ENCODE results near the gene PMEPA1.

Gene PMEPA1

GRCh38 chr20:57654998-57655808 lies 54.6 kb downstream of the PMEPA1 start:
- H3K4me3 ChIP-seq (ENCODE audit: control insufficient read depth, low read depth, low read length): no peak overlapping the region
- no peak for TF ChIP-seq CTCF (conservative IDR thresholded peaks at IDR 0.05; ENCODE audit: control insufficient read depth, insufficient read depth, low read depth, low read length)
- no peak for DNase-seq (ENCODE audit: low read depth)

GRCh38 chr20:57654363-57654997 lies 55.3 kb downstream of the PMEPA1 start:
- peak; percentile 92 for TF ChIP-seq CTCF (conservative IDR thresholded peaks at IDR 0.05; ENCODE audit: control insufficient read depth, insufficient read depth, low read depth, low read length)
- peak; percentile 55 for DNase-seq (ENCODE audit: low read depth)
- H3K4me3 ChIP-seq (ENCODE audit: control insufficient read depth, low read depth, low read length): no peak overlapping the region

- TF ChIP-seq CTCF (conservative IDR thresholded peaks at IDR 0.05; ENCODE audit: control insufficient read depth, insufficient read depth, low read depth, low read length): no peak
- H3K4me3 ChIP-seq (ENCODE audit: control insufficient read depth, low read depth, low read length): no peak overlapping the region
- DNase-seq (ENCODE audit: low read depth): no peak
Observed at GRCh38 chr20:57653910-57654309, 55.9 kb downstream of the PMEPA1 start.

GRCh38 chr20:57653546-57653900 lies 56.3 kb downstream of the PMEPA1 start:
- no peak overlapping the region for H3K4me3 ChIP-seq (ENCODE audit: control insufficient read depth, low read depth, low read length)
- TF ChIP-seq CTCF (conservative IDR thresholded peaks at IDR 0.05; ENCODE audit: control insufficient read depth, insufficient read depth, low read depth, low read length): no peak
- no peak for DNase-seq (ENCODE audit: low read depth)

GRCh38 chr20:57652606-57653545 lies 56.9 kb downstream of the PMEPA1 start:
- DNase-seq (ENCODE audit: low read depth): no peak
- TF ChIP-seq CTCF (conservative IDR thresholded peaks at IDR 0.05; ENCODE audit: control insufficient read depth, insufficient read depth, low read depth, low read length): no peak
- H3K4me3 ChIP-seq (ENCODE audit: control insufficient read depth, low read depth, low read length): no peak overlapping the region

GRCh38 chr20:57651881-57652605 lies 57.8 kb downstream of the PMEPA1 start:
- no peak overlapping the region for H3K4me3 ChIP-seq (ENCODE audit: control insufficient read depth, low read depth, low read length)
- DNase-seq (ENCODE audit: low read depth): no peak
- TF ChIP-seq CTCF (conservative IDR thresholded peaks at IDR 0.05; ENCODE audit: control insufficient read depth, insufficient read depth, low read depth, low read length): no peak
